ENCODE measurements around the gene SPOP. TPM values are rescaled to one million over a fixed set of nuclear protein-coding genes. Genes with fewer than 3 reads are reported as not detected.

The SPOP gene
- total and polyA plus RNA-seq, 2 experiments from 2014 or later: 13.9 to 18.6 TPM

DNA sequence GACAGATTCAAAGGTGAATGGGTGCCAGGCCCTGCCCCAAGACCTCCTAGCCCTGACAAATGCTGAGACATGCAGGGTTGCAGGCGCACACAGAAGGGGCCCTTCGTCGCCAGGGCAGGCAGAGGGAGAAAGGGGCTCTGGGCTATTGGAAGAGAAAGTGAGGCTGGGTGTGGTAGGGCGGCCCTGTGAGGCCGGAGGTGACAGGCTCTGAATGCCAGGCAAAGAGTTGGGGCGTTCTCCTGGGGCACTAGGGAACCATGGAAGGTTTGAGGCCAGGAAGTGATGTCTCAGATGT is 128.6 kb downstream of the SPOP start:
- Mint-ChIP-seq H3K9me3 (no peaks in the 10 kb centered on the region), H3K4me3 (no peak overlapping the region; the same call in 2 of the 3 replicates), H3K4me1 (peaks cover 25% of the 10 kb centered on the region), H3K27ac (no peak overlapping the region; the same call in 1 of the 2 replicates), H3K27me3 (ENCODE audit: insufficient read depth, low read depth, poor library complexity) (peaks cover 19% of the 10 kb centered on the region), H3K36me3 (ENCODE audit: low read depth) (no peaks in the 10 kb centered on the region)
- ATAC-seq: no peak
- H4K20me1 ChIP-seq (replicated peaks; ENCODE audit: insufficient read depth): no peaks in the 10 kb centered on the region
- no peaks in the 10 kb centered on the region for H3K79me2 ChIP-seq (replicated peaks; ENCODE audit: insufficient read depth)
- no peak overlapping the region for H3K4me2 ChIP-seq
- DNase-seq (ENCODE audit: low spot score): no peak
- no peak overlapping the region for H3K4me3 ChIP-seq
- no peaks in the 10 kb centered on the region for H3K9me2 ChIP-seq (ENCODE audit: insufficient read depth)
- H3K4me1 ChIP-seq (ENCODE audit: insufficient read depth): peaks cover 16% of the 10 kb centered on the region; the same call in 1 of the 2 replicates
- H3K36me3 ChIP-seq (ENCODE audit: insufficient read depth): no peaks in the 10 kb centered on the region
- H3K27me3 ChIP-seq (ENCODE audit: insufficient read depth): no peaks in the 10 kb centered on the region
- H3F3A ChIP-seq (replicated peaks; ENCODE audit: low read depth): no peaks in the 10 kb centered on the region
- TF ChIP-seq STAT1 (IDR thresholded peaks at IDR 0.05; ENCODE audit: unreplicated experiment): no peak
- TF ChIP-seq NANOG (IDR thresholded peaks at IDR 0.05; ENCODE audit: borderline replicate concordance): no peak
- TF ChIP-seq POLR2AphosphoS5 (IDR thresholded peaks at IDR 0.05; ENCODE audit: low read depth): no peak
- TF ChIP-seq ZNF331 (CRISPR knock-in tag; IDR thresholded peaks at IDR 0.05; ENCODE audit: low read depth): no peak
- no peak for TF ChIP-seq EZH2phosphoT487 (IDR thresholded peaks at IDR 0.05; ENCODE audit: unreplicated experiment)
- TF ChIP-seq ZNF114 (CRISPR knock-in tag; IDR thresholded peaks at IDR 0.05): no peak
- TF ChIP-seq JUNB (IDR thresholded peaks at IDR 0.05; ENCODE audit: unreplicated experiment): no peak
- TF ChIP-seq, protein P1, sequence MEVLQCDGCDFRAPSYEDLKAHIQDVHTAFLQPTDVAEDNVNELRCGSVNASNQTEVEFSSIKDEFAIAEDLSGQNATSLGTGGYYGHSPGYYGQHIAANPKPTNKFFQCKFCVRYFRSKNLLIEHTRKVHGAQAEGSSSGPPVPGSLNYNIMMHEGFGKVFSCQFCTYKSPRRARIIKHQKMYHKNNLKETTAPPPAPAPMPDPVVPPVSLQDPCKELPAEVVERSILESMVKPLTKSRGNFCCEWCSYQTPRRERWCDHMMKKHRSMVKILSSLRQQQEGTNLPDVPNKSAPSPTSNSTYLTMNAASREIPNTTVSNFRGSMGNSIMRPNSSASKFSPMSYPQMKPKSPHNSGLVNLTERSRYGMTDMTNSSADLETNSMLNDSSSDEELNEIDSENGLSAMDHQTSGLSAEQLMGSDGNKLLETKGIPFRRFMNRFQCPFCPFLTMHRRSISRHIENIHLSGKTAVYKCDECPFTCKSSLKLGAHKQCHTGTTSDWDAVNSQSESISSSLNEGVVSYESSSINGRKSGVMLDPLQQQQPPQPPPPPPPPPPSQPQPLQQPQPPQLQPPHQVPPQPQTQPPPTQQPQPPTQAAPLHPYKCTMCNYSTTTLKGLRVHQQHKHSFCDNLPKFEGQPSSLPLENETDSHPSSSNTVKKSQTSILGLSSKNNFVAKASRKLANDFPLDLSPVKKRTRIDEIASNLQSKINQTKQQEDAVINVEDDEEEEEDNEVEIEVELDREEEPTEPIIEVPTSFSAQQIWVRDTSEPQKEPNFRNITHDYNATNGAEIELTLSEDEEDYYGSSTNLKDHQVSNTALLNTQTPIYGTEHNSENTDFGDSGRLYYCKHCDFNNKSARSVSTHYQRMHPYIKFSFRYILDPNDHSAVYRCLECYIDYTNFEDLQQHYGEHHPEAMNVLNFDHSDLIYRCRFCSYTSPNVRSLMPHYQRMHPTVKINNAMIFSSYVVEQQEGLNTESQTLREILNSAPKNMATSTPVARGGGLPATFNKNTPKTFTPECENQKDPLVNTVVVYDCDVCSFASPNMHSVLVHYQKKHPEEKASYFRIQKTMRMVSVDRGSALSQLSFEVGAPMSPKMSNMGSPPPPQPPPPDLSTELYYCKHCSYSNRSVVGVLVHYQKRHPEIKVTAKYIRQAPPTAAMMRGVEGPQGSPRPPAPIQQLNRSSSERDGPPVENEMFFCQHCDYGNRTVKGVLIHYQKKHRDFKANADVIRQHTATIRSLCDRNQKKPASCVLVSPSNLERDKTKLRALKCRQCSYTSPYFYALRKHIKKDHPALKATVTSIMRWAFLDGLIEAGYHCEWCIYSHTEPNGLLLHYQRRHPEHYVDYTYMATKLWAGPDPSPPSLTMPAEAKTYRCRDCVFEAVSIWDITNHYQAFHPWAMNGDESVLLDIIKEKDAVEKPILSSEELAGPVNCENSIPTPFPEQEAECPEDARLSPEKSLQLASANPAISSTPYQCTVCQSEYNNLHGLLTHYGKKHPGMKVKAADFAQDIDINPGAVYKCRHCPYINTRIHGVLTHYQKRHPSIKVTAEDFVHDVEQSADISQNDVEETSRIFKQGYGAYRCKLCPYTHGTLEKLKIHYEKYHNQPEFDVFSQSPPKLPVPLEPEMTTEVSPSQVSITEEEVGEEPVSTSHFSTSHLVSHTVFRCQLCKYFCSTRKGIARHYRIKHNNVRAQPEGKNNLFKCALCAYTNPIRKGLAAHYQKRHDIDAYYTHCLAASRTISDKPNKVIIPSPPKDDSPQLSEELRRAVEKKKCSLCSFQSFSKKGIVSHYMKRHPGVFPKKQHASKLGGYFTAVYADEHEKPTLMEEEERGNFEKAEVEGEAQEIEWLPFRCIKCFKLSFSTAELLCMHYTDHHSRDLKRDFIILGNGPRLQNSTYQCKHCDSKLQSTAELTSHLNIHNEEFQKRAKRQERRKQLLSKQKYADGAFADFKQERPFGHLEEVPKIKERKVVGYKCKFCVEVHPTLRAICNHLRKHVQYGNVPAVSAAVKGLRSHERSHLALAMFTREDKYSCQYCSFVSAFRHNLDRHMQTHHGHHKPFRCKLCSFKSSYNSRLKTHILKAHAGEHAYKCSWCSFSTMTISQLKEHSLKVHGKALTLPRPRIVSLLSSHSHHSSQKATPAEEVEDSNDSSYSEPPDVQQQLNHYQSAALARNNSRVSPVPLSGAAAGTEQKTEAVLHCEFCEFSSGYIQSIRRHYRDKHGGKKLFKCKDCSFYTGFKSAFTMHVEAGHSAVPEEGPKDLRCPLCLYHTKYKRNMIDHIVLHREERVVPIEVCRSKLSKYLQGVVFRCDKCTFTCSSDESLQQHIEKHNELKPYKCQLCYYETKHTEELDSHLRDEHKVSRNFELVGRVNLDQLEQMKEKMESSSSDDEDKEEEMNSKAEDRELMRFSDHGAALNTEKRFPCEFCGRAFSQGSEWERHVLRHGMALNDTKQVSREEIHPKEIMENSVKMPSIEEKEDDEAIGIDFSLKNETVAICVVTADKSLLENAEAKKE (CRISPR knock-in tag; IDR thresholded peaks at IDR 0.05): no peak
- TF ChIP-seq CREB1 (CRISPR knock-in tag; IDR thresholded peaks at IDR 0.05; ENCODE audit: low read depth): no peak
- TF ChIP-seq, protein P2, sequence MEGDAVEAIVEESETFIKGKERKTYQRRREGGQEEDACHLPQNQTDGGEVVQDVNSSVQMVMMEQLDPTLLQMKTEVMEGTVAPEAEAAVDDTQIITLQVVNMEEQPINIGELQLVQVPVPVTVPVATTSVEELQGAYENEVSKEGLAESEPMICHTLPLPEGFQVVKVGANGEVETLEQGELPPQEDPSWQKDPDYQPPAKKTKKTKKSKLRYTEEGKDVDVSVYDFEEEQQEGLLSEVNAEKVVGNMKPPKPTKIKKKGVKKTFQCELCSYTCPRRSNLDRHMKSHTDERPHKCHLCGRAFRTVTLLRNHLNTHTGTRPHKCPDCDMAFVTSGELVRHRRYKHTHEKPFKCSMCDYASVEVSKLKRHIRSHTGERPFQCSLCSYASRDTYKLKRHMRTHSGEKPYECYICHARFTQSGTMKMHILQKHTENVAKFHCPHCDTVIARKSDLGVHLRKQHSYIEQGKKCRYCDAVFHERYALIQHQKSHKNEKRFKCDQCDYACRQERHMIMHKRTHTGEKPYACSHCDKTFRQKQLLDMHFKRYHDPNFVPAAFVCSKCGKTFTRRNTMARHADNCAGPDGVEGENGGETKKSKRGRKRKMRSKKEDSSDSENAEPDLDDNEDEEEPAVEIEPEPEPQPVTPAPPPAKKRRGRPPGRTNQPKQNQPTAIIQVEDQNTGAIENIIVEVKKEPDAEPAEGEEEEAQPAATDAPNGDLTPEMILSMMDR (conservative IDR thresholded peaks at IDR 0.05; ENCODE audit: low read depth in 2 of 2): no peak
- TF ChIP-seq, protein P3, sequence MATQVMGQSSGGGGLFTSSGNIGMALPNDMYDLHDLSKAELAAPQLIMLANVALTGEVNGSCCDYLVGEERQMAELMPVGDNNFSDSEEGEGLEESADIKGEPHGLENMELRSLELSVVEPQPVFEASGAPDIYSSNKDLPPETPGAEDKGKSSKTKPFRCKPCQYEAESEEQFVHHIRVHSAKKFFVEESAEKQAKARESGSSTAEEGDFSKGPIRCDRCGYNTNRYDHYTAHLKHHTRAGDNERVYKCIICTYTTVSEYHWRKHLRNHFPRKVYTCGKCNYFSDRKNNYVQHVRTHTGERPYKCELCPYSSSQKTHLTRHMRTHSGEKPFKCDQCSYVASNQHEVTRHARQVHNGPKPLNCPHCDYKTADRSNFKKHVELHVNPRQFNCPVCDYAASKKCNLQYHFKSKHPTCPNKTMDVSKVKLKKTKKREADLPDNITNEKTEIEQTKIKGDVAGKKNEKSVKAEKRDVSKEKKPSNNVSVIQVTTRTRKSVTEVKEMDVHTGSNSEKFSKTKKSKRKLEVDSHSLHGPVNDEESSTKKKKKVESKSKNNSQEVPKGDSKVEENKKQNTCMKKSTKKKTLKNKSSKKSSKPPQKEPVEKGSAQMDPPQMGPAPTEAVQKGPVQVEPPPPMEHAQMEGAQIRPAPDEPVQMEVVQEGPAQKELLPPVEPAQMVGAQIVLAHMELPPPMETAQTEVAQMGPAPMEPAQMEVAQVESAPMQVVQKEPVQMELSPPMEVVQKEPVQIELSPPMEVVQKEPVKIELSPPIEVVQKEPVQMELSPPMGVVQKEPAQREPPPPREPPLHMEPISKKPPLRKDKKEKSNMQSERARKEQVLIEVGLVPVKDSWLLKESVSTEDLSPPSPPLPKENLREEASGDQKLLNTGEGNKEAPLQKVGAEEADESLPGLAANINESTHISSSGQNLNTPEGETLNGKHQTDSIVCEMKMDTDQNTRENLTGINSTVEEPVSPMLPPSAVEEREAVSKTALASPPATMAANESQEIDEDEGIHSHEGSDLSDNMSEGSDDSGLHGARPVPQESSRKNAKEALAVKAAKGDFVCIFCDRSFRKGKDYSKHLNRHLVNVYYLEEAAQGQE (IDR thresholded peaks at IDR 0.05; ENCODE audit: unreplicated experiment): no peak
- no peak for TF ChIP-seq EZH2 (IDR thresholded peaks at IDR 0.05; ENCODE audit: low read depth, unreplicated experiment)
- TF ChIP-seq, protein P4, sequence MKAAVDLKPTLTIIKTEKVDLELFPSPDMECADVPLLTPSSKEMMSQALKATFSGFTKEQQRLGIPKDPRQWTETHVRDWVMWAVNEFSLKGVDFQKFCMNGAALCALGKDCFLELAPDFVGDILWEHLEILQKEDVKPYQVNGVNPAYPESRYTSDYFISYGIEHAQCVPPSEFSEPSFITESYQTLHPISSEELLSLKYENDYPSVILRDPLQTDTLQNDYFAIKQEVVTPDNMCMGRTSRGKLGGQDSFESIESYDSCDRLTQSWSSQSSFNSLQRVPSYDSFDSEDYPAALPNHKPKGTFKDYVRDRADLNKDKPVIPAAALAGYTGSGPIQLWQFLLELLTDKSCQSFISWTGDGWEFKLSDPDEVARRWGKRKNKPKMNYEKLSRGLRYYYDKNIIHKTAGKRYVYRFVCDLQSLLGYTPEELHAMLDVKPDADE (IDR thresholded peaks at IDR 0.05): no peak
- no peak overlapping the region for H3K27ac ChIP-seq (ENCODE audit: low read depth)
- H2AFZ ChIP-seq: no peak overlapping the region

All from GM23338 (cell line).